NCI-H1436 treated with DMSO at 0.1 percent for 48 hours (cell line): Measurements from ENCODE around the gene FRYL.

Experiments
- DNase-seq: peaks from one replicate; lab custom pipeline; 2025; lab: John Stamatoyannopoulos, UW

Gene FRYL

GRCh38 chr4:48620831-48621230 lies 159.2 kb downstream of the FRYL start:
- DNase-seq, result no peak

GRCh38 chr4:48620093-48620492 lies 160.0 kb downstream of the FRYL start:
- no peak for DNase-seq

GRCh38 chr4:48604527-48604926 lies 175.6 kb downstream of the FRYL start:
- DNase-seq, result no peak

GRCh38 chr4:48604041-48604440 lies 176.0 kb downstream of the FRYL start:
- no peak for DNase-seq

GRCh38 chr4:48603366-48604003 lies 176.6 kb downstream of the FRYL start:
- no peak for DNase-seq

GRCh38 chr4:48602763-48603162 lies 177.3 kb downstream of the FRYL start:
- DNase-seq, result no peak

GRCh38 chr4:48602222-48602621 lies 177.9 kb downstream of the FRYL start:
- no peak for DNase-seq

- DNase-seq, result no peak
Measured at GRCh38 chr4:48596336-48596735, 183.7 kb downstream of the FRYL start.

- DNase-seq, result no peak
Measured at GRCh38 chr4:48594180-48594579, 185.9 kb downstream of the FRYL start.

GRCh38 chr4:48591372-48591771 lies 188.7 kb downstream of the FRYL start:
- DNase-seq, result no peak

- no peak for DNase-seq
Measured at GRCh38 chr4:48590884-48591283, 189.2 kb downstream of the FRYL start.

GRCh38 chr4:48589098-48589445 lies 191.0 kb downstream of the FRYL start:
- DNase-seq, result no peak

GRCh38 chr4:48588230-48589097 lies 191.6 kb downstream of the FRYL start:
- DNase-seq, result no peak

- DNase-seq, result no peak
Measured at GRCh38 chr4:48585401-48585800, 194.7 kb downstream of the FRYL start.

GRCh38 chr4:48578132-48578968 lies 201.7 kb downstream of the FRYL start:
- DNase-seq, result no peak

- no peak for DNase-seq
Measured at GRCh38 chr4:48575964-48576363, 204.1 kb downstream of the FRYL start.

GRCh38 chr4:48571471-48571870 lies 208.6 kb downstream of the FRYL start:
- DNase-seq, result no peak

- DNase-seq, result no peak
Measured at GRCh38 chr4:48570646-48571220, 209.3 kb downstream of the FRYL start.

- DNase-seq, result no peak
Measured at GRCh38 chr4:48566034-48566384, 214.1 kb downstream of the FRYL start.

GRCh38 chr4:48565362-48566033 lies 214.6 kb downstream of the FRYL start:
- no peak for DNase-seq

- no peak for DNase-seq
Measured at GRCh38 chr4:48564151-48564550, 215.9 kb downstream of the FRYL start.

GRCh38 chr4:48558819-48559218 lies 221.3 kb downstream of the FRYL start:
- DNase-seq, result no peak
